CD4-positive, CD25-positive, alpha-beta regulatory T cell (primary cell): ENCODE results near the gene OSBPL2. TPM values are rescaled to one million over a fixed set of nuclear protein-coding genes. Genes with fewer than 3 reads are reported as not detected.

ENCODE experiments used
- ATAC-seq, 2 donors: fragments of 150-1000 bp; cut with Tn5 transposase; one replicate each; pipeline ENCODE4 v1.10.0; 2021; ENCODE audit warnings: low read depth in 2 of 2, moderate number of reproducible peaks in 2 of 2, moderate library complexity in 1 of 2
- DNase-seq, 3 donors: peaks; one replicate each; pipeline versions ENCODE4 v3.0.0 to v3.0.0-alpha.2; 2012 to 2022; ENCODE audit warnings: mixed read lengths in 1 of 3
- H3K27ac ChIP-seq: one replicate; pipeline ENCODE4 v1.7.0; 2013; ENCODE audit warnings: mild to moderate bottlenecking, low read length; ENCODE audit not compliant: insufficient read depth, poor library complexity, severe bottlenecking
- H3K27me3 ChIP-seq: one replicate; pipeline ENCODE4 v1.7.0; 2013; ENCODE audit warnings: low read length; ENCODE audit not compliant: control insufficient read depth, insufficient read depth
- H3K36me3 ChIP-seq: one replicate; pipeline ENCODE4 v1.7.0; 2013; ENCODE audit warnings: mild to moderate bottlenecking, low read length, moderate library complexity; ENCODE audit not compliant: control insufficient read depth, insufficient read depth
- H3K4me1 ChIP-seq: 2 replicates; pipeline ENCODE4 v1.7.0; 2013; ENCODE audit warnings: mild to moderate bottlenecking, low read length; ENCODE audit not compliant: insufficient read depth, control insufficient read depth, poor library complexity, severe bottlenecking
- H3K4me3 ChIP-seq: one replicate; pipeline ENCODE4 v1.7.0; 2013; ENCODE audit warnings: low read depth, mild to moderate bottlenecking, low read length, moderate library complexity
- H3K9me3 ChIP-seq, 2 experiments: 1 replicate in 1 of 2; 2 replicates in 1 of 2; pipeline ENCODE4 v1.7.0; 2013; ENCODE audit warnings: low read length in 2 of 2, mild to moderate bottlenecking in 1 of 2, moderate library complexity in 1 of 2; ENCODE audit not compliant: control insufficient read depth in 2 of 2
- H3K27ac Mint-ChIP-seq, 3 donors: one replicate each; pipeline ENCODE4 v1.8.0; 2020 to 2022; ENCODE audit warnings: mild to moderate bottlenecking in 3 of 3, mixed read lengths in 3 of 3, moderate library complexity in 2 of 3
- H3K27me3 Mint-ChIP-seq: one replicate; pipeline ENCODE4 v1.8.0; 2022; ENCODE audit warnings: mild to moderate bottlenecking, mixed read lengths
- H3K36me3 Mint-ChIP-seq: one replicate; pipeline ENCODE4 v1.8.0; 2020; ENCODE audit warnings: mixed read lengths
- H3K4me1 Mint-ChIP-seq, 4 donors: one replicate each; pipeline ENCODE4 v1.8.0; 2020 to 2022; ENCODE audit warnings: mixed read lengths in 4 of 4, mild to moderate bottlenecking in 1 of 4
- H3K4me3 Mint-ChIP-seq, 4 donors: one replicate each; pipeline ENCODE4 v1.8.0; 2020 to 2022; ENCODE audit warnings: mild to moderate bottlenecking in 4 of 4, mixed read lengths in 4 of 4, moderate library complexity in 3 of 4
- H3K9me3 Mint-ChIP-seq, 7 donors: one replicate each; pipeline ENCODE4 v1.8.0; 2020 to 2022; ENCODE audit warnings: mixed read lengths in 7 of 7, mild to moderate bottlenecking in 3 of 7, moderate library complexity in 2 of 7
- polyA plus RNA-seq, 4 donors: library from polyadenylated mRNA; unstranded; fragments of 300-500 nt; fragmentation: Illumina TruSeq; gene quantifications; one replicate each; pipeline ENCODE4 v1.2.3, GENCODE V29; 2021
- total RNA-seq: library from RNA; stranded (reverse); gene quantifications from one replicate; pipeline ENCODE4 v1.2.3, GENCODE V29; 2022

Gene OSBPL2
- total and polyA plus RNA-seq, 5 donors from 2014 or later = 19.3 to 85.2 (median 23.2) TPM

GRCh38 chr20:62196286-62196685, 42.0 kb upstream of the OSBPL2 start:
- DNase-seq = no peak
- H3K4me1 ChIP-seq = no peaks in the 10 kb centered on the region
- Mint-ChIP-seq H3K27ac (no peak overlapping the region), H3K9me3 (no peaks in the 10 kb centered on the region), H3K36me3 (peaks cover 15% of the 10 kb centered on the region), H3K27me3 (no peaks in the 10 kb centered on the region), H3K4me1 (peaks cover 0 to 3% (median 0%) of the 10 kb centered on the region in 4 donors), H3K4me3 (no peak overlapping the region)
- no peak overlapping the region for H3K27ac ChIP-seq
- no peaks in the 10 kb centered on the region for H3K9me3 ChIP-seq
- ATAC-seq = no peak
- H3K4me3 ChIP-seq = no peak overlapping the region
- peaks cover 51% of the 10 kb centered on the region for H3K36me3 ChIP-seq
- no peaks in the 10 kb centered on the region for H3K27me3 ChIP-seq

- no peak overlapping the region for H3K27ac Mint-ChIP-seq
- peaks cover 15% of the 10 kb centered on the region for H3K36me3 Mint-ChIP-seq
These were observed 41.0 kb upstream of the OSBPL2 start for GRCh38 chr20:62197311-62197710.

GRCh38 chr20:62197801-62198200, 40.5 kb upstream of the OSBPL2 start:
- no peak overlapping the region for H3K27ac ChIP-seq
- H3K4me1 Mint-ChIP-seq = peaks cover 0 to 3% (median 0%) of the 10 kb centered on the region in 4 donors
- no peaks in the 10 kb centered on the region for H3K4me1 ChIP-seq
- no peaks in the 10 kb centered on the region for H3K27me3 ChIP-seq
- H3K27ac Mint-ChIP-seq = no peak overlapping the region
- no peaks in the 10 kb centered on the region for H3K27me3 Mint-ChIP-seq
- DNase-seq = no peak
- H3K9me3 Mint-ChIP-seq = no peaks in the 10 kb centered on the region
- H3K9me3 ChIP-seq = no peaks in the 10 kb centered on the region
- H3K4me3 Mint-ChIP-seq = no peak overlapping the region
- ATAC-seq = no peak
- peaks cover 53% of the 10 kb centered on the region for H3K36me3 ChIP-seq
- peaks cover 15% of the 10 kb centered on the region for H3K36me3 Mint-ChIP-seq
- no peak overlapping the region for H3K4me3 ChIP-seq

More at GRCh38 chr20:62197311-62197710, 41.0 kb upstream of the OSBPL2 start:
- Histone ChIP-seq H3K4me3 (no peak overlapping the region), H3K4me1 (no peaks in the 10 kb centered on the region), H3K36me3 (peaks cover 53% of the 10 kb centered on the region), H3K27ac (no peak overlapping the region), H3K27me3 (no peaks in the 10 kb centered on the region), H3K9me3 (no peaks in the 10 kb centered on the region)
- Mint-ChIP-seq H3K9me3 (no peaks in the 10 kb centered on the region), H3K4me3 (no peak overlapping the region), H3K27me3 (no peaks in the 10 kb centered on the region), H3K4me1 (peaks cover 0 to 3% (median 0%) of the 10 kb centered on the region in 4 donors)
- ATAC-seq = no peak
- DNase-seq = no peak

GRCh38 chr20:62198496-62198895, 39.8 kb upstream of the OSBPL2 start:
- H3K4me1 Mint-ChIP-seq = peaks cover 0 to 4% (median 0%) of the 10 kb centered on the region in 4 donors
- H3K4me1 ChIP-seq = no peaks in the 10 kb centered on the region
- H3K27me3 ChIP-seq = no peaks in the 10 kb centered on the region
- no peak overlapping the region for H3K27ac ChIP-seq
- H3K9me3 Mint-ChIP-seq = no peaks in the 10 kb centered on the region
- H3K27ac Mint-ChIP-seq = no peak overlapping the region
- no peak overlapping the region for H3K4me3 Mint-ChIP-seq
- peaks cover 53% of the 10 kb centered on the region for H3K36me3 ChIP-seq
- no peaks in the 10 kb centered on the region for H3K9me3 ChIP-seq
- peaks cover 21% of the 10 kb centered on the region for H3K36me3 Mint-ChIP-seq
- H3K27me3 Mint-ChIP-seq = no peaks in the 10 kb centered on the region
- no peak for DNase-seq
- no peak overlapping the region for H3K4me3 ChIP-seq
- no peak for ATAC-seq

GRCh38 chr20:62198931-62199330, 39.4 kb upstream of the OSBPL2 start:
- Histone ChIP-seq H3K4me1 (no peaks in the 10 kb centered on the region), H3K9me3 (no peaks in the 10 kb centered on the region), H3K27ac (no peak overlapping the region), H3K36me3 (peaks cover 50% of the 10 kb centered on the region), H3K4me3 (no peak overlapping the region), H3K27me3 (no peaks in the 10 kb centered on the region)
- H3K4me3 Mint-ChIP-seq = no peak overlapping the region
- no peak overlapping the region for H3K27ac Mint-ChIP-seq
- H3K9me3 Mint-ChIP-seq = no peaks in the 10 kb centered on the region
- peaks cover 23% of the 10 kb centered on the region for H3K36me3 Mint-ChIP-seq
- DNase-seq (no peak), ATAC-seq (no peak)
- peaks cover 0 to 4% (median 0%) of the 10 kb centered on the region in 4 donors for H3K4me1 Mint-ChIP-seq
- H3K27me3 Mint-ChIP-seq = no peaks in the 10 kb centered on the region

- no peaks in the 10 kb centered on the region for H3K9me3 ChIP-seq
- Mint-ChIP-seq H3K4me3 (no peak overlapping the region), H3K27me3 (no peaks in the 10 kb centered on the region), H3K4me1 (peaks cover 0 to 4% (median 0%) of the 10 kb centered on the region in 4 donors), H3K27ac (no peak overlapping the region), H3K9me3 (no peaks in the 10 kb centered on the region), H3K36me3 (peaks cover 20% of the 10 kb centered on the region)
- no peak overlapping the region for H3K4me3 ChIP-seq
- ATAC-seq (no peak), DNase-seq (no peak)
- no peak overlapping the region for H3K27ac ChIP-seq
- H3K4me1 ChIP-seq = no peaks in the 10 kb centered on the region
- no peaks in the 10 kb centered on the region for H3K27me3 ChIP-seq
- peaks cover 49% of the 10 kb centered on the region for H3K36me3 ChIP-seq
These were observed 37.7 kb upstream of the OSBPL2 start for GRCh38 chr20:62200491-62201172.

- Mint-ChIP-seq H3K27me3 (no peaks in the 10 kb centered on the region), H3K36me3 (peaks cover 18% of the 10 kb centered on the region), H3K4me1 (peaks cover 0 to 4% (median 0%) of the 10 kb centered on the region in 4 donors), H3K4me3 (no peak overlapping the region), H3K27ac (peak overlapping the region in 1 of 3 donors; percentile 77), H3K9me3 (no peaks in the 10 kb centered on the region)
- Histone ChIP-seq H3K27ac (no peak overlapping the region), H3K27me3 (no peaks in the 10 kb centered on the region), H3K36me3 (peaks cover 44% of the 10 kb centered on the region), H3K4me1 (no peaks in the 10 kb centered on the region), H3K9me3 (no peaks in the 10 kb centered on the region), H3K4me3 (no peak overlapping the region)
- no peak for ATAC-seq
- DNase-seq = no peak
These were observed 36.9 kb upstream of the OSBPL2 start for GRCh38 chr20:62201173-62202082.
